Mesothelial cell of epicardium (in vitro differentiated cells): ENCODE data around the gene STPG4. TPM values are rescaled to one million over a fixed set of nuclear protein-coding genes. Genes with fewer than 3 reads are reported as not detected.

Source experiments
- DNase-seq, 2 experiments: peaks; one replicate each; pipeline ENCODE4 v3.0.0; 2021; ENCODE audit warnings: low spot score in 2 of 2; ENCODE audit not compliant: unreplicated experiment in 2 of 2
- H3K27ac Mint-ChIP-seq: 2 replicates; pipeline ENCODE4 v1.8.0; 2021; ENCODE audit warnings: mixed read lengths
- H3K27me3 Mint-ChIP-seq: 2 replicates; pipeline ENCODE4 v1.8.0; 2021; ENCODE audit warnings: low read depth, mixed read lengths
- H3K36me3 Mint-ChIP-seq: 2 replicates; pipeline ENCODE4 v1.8.0; 2021; ENCODE audit warnings: mixed read lengths
- H3K4me1 Mint-ChIP-seq: 2 replicates; pipeline ENCODE4 v1.8.0; 2021; ENCODE audit warnings: mixed read lengths
- H3K4me3 Mint-ChIP-seq: 2 replicates; pipeline ENCODE4 v1.8.0; 2021; ENCODE audit warnings: mild to moderate bottlenecking, moderate library complexity, mixed read lengths
- H3K9me3 Mint-ChIP-seq: 2 replicates; pipeline ENCODE4 v1.8.0; 2021; ENCODE audit warnings: mixed read lengths
- CTCF ChIP-seq: fragments of 200-600 bp; sonication (generic); IDR thresholded peaks from one replicate; pipeline ENCODE4 v1.5.0; 2021; ENCODE audit warnings: antibody characterized with exemption; ENCODE audit not compliant: unreplicated experiment
- total RNA-seq: library from RNA; stranded (reverse); gene quantifications from 3 replicates; pipeline ENCODE4 v1.2.1, GENCODE V29; 2021

Gene STPG4
- total RNA-seq, 1 donor from 2014 or later: not detected

- H3K36me3 Mint-ChIP-seq: no peaks in the 10 kb centered on the region
- H3K4me3 Mint-ChIP-seq: no peak overlapping the region
- peaks cover 19% of the 10 kb centered on the region for H3K4me1 Mint-ChIP-seq
- no peak for TF ChIP-seq CTCF
- no peak overlapping the region for H3K27ac Mint-ChIP-seq
- H3K27me3 Mint-ChIP-seq: no peaks in the 10 kb centered on the region
- DNase-seq: no peak
- H3K9me3 Mint-ChIP-seq: no peaks in the 10 kb centered on the region
Observed at GRCh38 chr2:47093626-47094025, 61.5 kb downstream of the STPG4 start.

- Mint-ChIP-seq H3K4me3 (no peak overlapping the region), H3K9me3 (no peaks in the 10 kb centered on the region), H3K4me1 (peaks cover 25% of the 10 kb centered on the region), H3K27ac (no peak overlapping the region), H3K27me3 (no peaks in the 10 kb centered on the region), H3K36me3 (no peaks in the 10 kb centered on the region)
- no peak for DNase-seq
- TF ChIP-seq CTCF: no peak
Observed at GRCh38 chr2:47092465-47092864, 62.6 kb downstream of the STPG4 start.

- TF ChIP-seq CTCF: no peak
- Mint-ChIP-seq H3K27me3 (no peaks in the 10 kb centered on the region), H3K4me3 (no peak overlapping the region), H3K9me3 (no peaks in the 10 kb centered on the region), H3K4me1 (peaks cover 37% of the 10 kb centered on the region), H3K27ac (no peak overlapping the region), H3K36me3 (no peaks in the 10 kb centered on the region)
- no peak for DNase-seq
Observed at GRCh38 chr2:47091118-47091517, 64.0 kb downstream of the STPG4 start.

GRCh38 chr2:47089083-47089464 lies 66.0 kb downstream of the STPG4 start:
- H3K9me3 Mint-ChIP-seq: no peaks in the 10 kb centered on the region
- DNase-seq: no peak
- H3K4me1 Mint-ChIP-seq: peaks cover 51% of the 10 kb centered on the region
- TF ChIP-seq CTCF: no peak
- H3K27me3 Mint-ChIP-seq: no peaks in the 10 kb centered on the region
- H3K27ac Mint-ChIP-seq: peak overlapping the region; percentile 56
- H3K4me3 Mint-ChIP-seq: no peak overlapping the region
- no peaks in the 10 kb centered on the region for H3K36me3 Mint-ChIP-seq

- no peak for TF ChIP-seq CTCF
- Mint-ChIP-seq H3K9me3 (no peaks in the 10 kb centered on the region), H3K27me3 (no peaks in the 10 kb centered on the region), H3K4me1 (peaks cover 52% of the 10 kb centered on the region), H3K4me3 (no peak overlapping the region), H3K27ac (peak overlapping the region; percentile 56), H3K36me3 (no peaks in the 10 kb centered on the region)
- DNase-seq: no peak
Observed at GRCh38 chr2:47088371-47089082, 66.6 kb downstream of the STPG4 start.
